Pancreas (tissue), 10 donors: ENCODE measurements around the gene HOXD12. TPM values are rescaled to one million over a fixed set of nuclear protein-coding genes. Genes with fewer than 3 reads are reported as not detected.
A peak's percentile ranks its signal among the peaks of the same experiment; 100 is the strongest.

Source experiments
- ATAC-seq, 4 donors: fragments of 200-7000 bp; cut with Tn5 transposase; one replicate each; pipeline versions ENCODE4 v1.8.0 to v1.9.1; 2020; ENCODE audit warnings: mild to moderate bottlenecking in 4 of 4, moderate library complexity in 4 of 4
- DNase-seq, 6 donors: peaks; one replicate each; pipeline ENCODE4 v3.0.0-alpha.2; 2020
- FAIRE-seq: peaks from 2 replicates; lab custom pipeline; 2012; peaks lifted over from hg19 to GRCh38; lab: Jason Lieb, UNC
- H3K27ac ChIP-seq, 4 donors: fragments of 200-600 bp; sonication (generic); 1 replicate in 3 of 4; 2 replicates in 1 of 4; pipeline versions ENCODE4 v1.5.0 to v1.8.0; 2020
- H3K27me3 ChIP-seq, 4 donors: fragments of 200-600 bp; one replicate each; pipeline ENCODE4 v1.8.0; 2021
- H3K36me3 ChIP-seq, 3 donors: fragments of 200-600 bp; sonication (generic) in 1 of 3; one replicate each; pipeline versions ENCODE4 v1.5.0 to v1.8.0; 2020 to 2021
- H3K4me1 ChIP-seq, 3 donors: fragments of 200-600 bp; one replicate each; pipeline ENCODE4 v1.8.0; 2021
- H3K4me3 ChIP-seq, 4 donors: fragments of 200-600 bp; sonication (generic) in 2 of 4; one replicate each; pipeline versions ENCODE4 v1.5.0 to v1.8.0; 2020 to 2021
- H3K9me3 ChIP-seq, 4 donors: fragments of 200-600 bp; one replicate each; pipeline ENCODE4 v1.8.0; 2021
- WGBS, 2 donors: extraction: QIAGEN DNeasy Blood & Tissue Kit; methylation state at CpG; one replicate each; pipeline ENCODE4 v1.1.7; 2013; 5-methylcytosine and 5-hydroxymethylcytosine counted together
- intact Hi-C, 3 donors: fragments of 100-400 bp; cut with DNase I; formaldehyde crosslinking; loops; one replicate each; pipeline versions ENCODE4 v1.11.1 to v1.14.2; 2022
- polyA plus RNA-seq, 2 donors: library from polyadenylated mRNA; stranded (reverse); fragments of 200-250 nt; gene quantifications; one replicate each; pipeline ENCODE4 v1.2.3, GENCODE V29; 2013
- total RNA-seq, 6 donors: library from RNA; stranded (reverse); fragmentation: NEBNext Ultra II Directional in 4 of 6; extraction: Animal tissue kit (Norgen Biotek cat#: 25700) in 4 of 6; gene quantifications; one replicate each; pipeline versions ENCODE4 v1.2.1 to v1.2.4, GENCODE V29; 2021 to 2023
- TF ChIP-seq, protein P1 (sequence below), 4 donors: fragments of 200-600 bp; sonication (generic) in 3 of 4; IDR thresholded peaks; one replicate each; pipeline versions ENCODE4 v1.5.0 to v1.8.0; 2021; ENCODE audit warnings: antibody characterized with exemption in 4 of 4
- donor health status: healthy with polysubstance abuse.
- donor health status: DM: no; HTN: no; CAD: no; lungs with moderate emphysema.
- donor health status: DM: no; HTN: no; CAD: no.
- donor health status: control.
- donor health status: control.
- donor health status: Bipolar disorder and iron deficiency.
- donor health status: DM: yes; HTN: yes; CAD: no.
- donor health status: DM: no; HTN: no; CAD: no.
- donor health status: DM: no; HTN: no; CAD: no.
- donor health status: DM: yes; HTN: yes; CAD: no.

Gene HOXD12
- total and polyA plus RNA-seq, 8 donors = not detected

GRCh38 chr2:176082824-176083751 is 16.5 kb upstream of the HOXD12 start:
- no peaks in the 10 kb centered on the region for H3K9me3 ChIP-seq
- intact Hi-C loops = no loop called here
- no peak overlapping the region for H3K4me3 ChIP-seq
- ATAC-seq (no peak), DNase-seq (peak in 1 of 6 donors; percentile 67), FAIRE-seq (no peak)
- peaks cover 0 to 5% (median 0%) of the 10 kb centered on the region in 3 donors for H3K4me1 ChIP-seq
- WGBS, 2 donors = 7% methylated on average over 64 to 66 of the region's 66 CpGs
- peaks cover 17 to 93% (median 44%) of the 10 kb centered on the region in 4 donors for H3K27me3 ChIP-seq
- no peak overlapping the region for H3K27ac ChIP-seq
- TF ChIP-seq, protein P1, sequence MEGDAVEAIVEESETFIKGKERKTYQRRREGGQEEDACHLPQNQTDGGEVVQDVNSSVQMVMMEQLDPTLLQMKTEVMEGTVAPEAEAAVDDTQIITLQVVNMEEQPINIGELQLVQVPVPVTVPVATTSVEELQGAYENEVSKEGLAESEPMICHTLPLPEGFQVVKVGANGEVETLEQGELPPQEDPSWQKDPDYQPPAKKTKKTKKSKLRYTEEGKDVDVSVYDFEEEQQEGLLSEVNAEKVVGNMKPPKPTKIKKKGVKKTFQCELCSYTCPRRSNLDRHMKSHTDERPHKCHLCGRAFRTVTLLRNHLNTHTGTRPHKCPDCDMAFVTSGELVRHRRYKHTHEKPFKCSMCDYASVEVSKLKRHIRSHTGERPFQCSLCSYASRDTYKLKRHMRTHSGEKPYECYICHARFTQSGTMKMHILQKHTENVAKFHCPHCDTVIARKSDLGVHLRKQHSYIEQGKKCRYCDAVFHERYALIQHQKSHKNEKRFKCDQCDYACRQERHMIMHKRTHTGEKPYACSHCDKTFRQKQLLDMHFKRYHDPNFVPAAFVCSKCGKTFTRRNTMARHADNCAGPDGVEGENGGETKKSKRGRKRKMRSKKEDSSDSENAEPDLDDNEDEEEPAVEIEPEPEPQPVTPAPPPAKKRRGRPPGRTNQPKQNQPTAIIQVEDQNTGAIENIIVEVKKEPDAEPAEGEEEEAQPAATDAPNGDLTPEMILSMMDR (IDR thresholded peaks at IDR 0.05) = no peak
- H3K36me3 ChIP-seq = no peaks in the 10 kb centered on the region

DNA sequence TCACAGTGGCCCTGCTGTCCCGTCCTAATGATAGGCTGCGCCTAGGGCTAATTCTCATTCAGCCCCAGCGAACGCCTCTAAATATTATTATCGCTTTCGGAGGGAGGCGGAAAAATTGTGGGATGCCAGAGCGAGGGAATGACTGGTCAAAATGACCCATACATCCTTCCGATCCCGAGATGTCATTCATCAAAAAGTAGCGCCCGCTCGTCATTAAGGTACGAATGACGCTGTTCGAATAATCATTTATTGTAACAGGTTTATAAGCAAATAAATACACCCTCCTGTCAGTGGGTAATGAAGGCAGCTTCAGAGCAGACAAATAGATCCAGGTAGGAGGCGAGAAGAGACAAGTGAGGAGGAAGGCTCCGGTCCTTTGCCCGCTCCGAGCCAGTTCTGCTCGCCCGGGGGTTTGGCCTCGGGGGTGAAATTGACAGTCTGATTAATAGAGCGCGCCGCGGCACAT is 15.8 kb upstream of the HOXD12 start, which contains the start of gene EVX2:
EVX2 (minus strand) TSS at position 167 of the 466 bp plus-strand sequence. CDS start 186 bp downstream, outside the sequence.
- no peak for ATAC-seq
- Histone ChIP-seq H3K4me1 (peaks cover 0 to 6% (median 0%) of the 10 kb centered on the region in 3 donors), H3K4me3 (no peak within 1 kb of the TSS), H3K9me3 (no peaks in the 10 kb centered on the region), H3K27me3 (peaks cover 11 to 94% (median 41%) of the 10 kb centered on the region in 4 donors), H3K36me3 (no peaks in the 10 kb centered on the region), H3K27ac (no peak within 1 kb of the TSS)
- TF ChIP-seq, protein P1 (IDR thresholded peaks at IDR 0.05) = no peak
- DNase-seq = no peak
- no peak for FAIRE-seq
- WGBS, 2 donors = 13 to 15% methylated on average over 27 of the region's 27 CpGs
- intact Hi-C loops = no loop called here

DNA sequence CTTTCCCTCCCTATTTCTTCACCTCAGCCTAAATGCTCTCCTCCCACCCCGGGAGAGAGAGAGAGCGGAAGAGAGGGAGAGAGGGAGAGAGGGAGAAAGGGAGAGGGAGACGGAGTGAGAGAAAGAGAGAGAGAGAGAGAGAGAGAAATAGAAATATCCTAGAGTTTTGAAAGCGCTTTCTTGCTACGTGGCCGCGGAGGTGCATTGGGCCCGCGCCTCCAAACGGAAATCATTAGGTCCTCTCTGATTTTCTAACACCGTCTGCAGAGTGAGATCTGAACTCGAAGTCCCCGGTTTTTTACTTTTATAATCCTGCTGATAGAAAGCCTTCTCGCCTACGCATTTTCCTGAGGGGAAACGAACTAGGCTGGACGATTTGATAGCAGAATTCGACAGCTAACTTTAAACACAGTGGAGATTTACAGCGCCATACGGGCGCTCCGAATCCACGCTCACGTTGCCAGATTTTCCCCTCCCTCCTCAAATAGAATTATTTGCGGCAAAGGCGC is 14.9 kb upstream of the HOXD12 start:
- FAIRE-seq = no peak
- TF ChIP-seq, protein P1 (IDR thresholded peaks at IDR 0.05) = no peak
- H3K27ac ChIP-seq = no peak overlapping the region
- no peaks in the 10 kb centered on the region for H3K36me3 ChIP-seq
- DNase-seq = no peak
- intact Hi-C loops = loop anchor here in 1 of 3 donors (5.0 kb wide), 1 partner anchor 387 kb away; no protein-coding TSS in a partner anchor
- H3K4me1 ChIP-seq = peaks cover 0 to 6% (median 0%) of the 10 kb centered on the region in 3 donors
- H3K27me3 ChIP-seq = peaks cover 10 to 94% (median 39%) of the 10 kb centered on the region in 4 donors
- no peak overlapping the region for H3K4me3 ChIP-seq
- 11% methylated on average over 26 of the region's 26 CpGs for WGBS, 2 donors
- H3K9me3 ChIP-seq = no peaks in the 10 kb centered on the region
- ATAC-seq = no peak

DNA sequence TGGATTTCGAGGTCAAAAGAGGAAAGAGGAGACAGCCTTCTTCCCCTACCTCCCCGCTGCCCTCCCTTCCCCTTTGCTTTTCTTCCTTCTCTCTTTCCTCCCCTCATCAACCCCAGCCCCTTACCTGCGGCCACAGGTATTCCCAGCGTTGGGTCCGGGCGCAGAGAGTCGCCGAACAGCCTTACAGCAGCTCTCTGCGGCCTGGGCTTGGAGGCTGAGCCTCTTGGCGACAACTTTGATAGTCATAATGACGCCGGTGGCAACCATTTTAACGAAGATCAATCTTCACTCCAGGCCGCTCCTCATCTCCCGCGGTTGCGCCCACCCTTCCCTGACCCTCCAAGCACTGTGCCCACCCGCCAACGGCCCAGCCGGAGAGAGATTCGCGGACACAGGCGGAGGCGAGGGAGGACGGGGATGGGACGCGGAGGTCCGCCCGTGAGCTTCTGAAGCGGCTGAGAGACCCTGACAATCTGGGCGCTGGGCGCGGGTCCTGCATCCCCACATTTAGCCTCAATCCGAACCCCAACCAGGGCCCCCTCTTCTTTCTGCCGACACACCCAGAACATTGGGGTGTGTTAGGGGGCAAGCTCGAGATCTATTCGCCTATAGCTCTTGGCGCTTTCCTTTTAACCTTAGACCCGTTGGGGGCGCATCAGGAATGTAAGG is 14.3 kb upstream of the HOXD12 start:
- Histone ChIP-seq H3K27me3 (peaks cover 10 to 97% (median 40%) of the 10 kb centered on the region in 4 donors), H3K27ac (no peak overlapping the region), H3K4me1 (peaks cover 0 to 6% (median 0%) of the 10 kb centered on the region in 3 donors), H3K4me3 (no peak overlapping the region), H3K9me3 (no peaks in the 10 kb centered on the region), H3K36me3 (no peaks in the 10 kb centered on the region)
- DNase-seq = peak in 1 of 6 donors; percentile 60
- WGBS, 2 donors = 8% methylated on average over 40 of the region's 40 CpGs
- intact Hi-C loops = loop anchor here in 1 of 3 donors (5.0 kb wide), 1 partner anchor 388 kb away; no protein-coding TSS in a partner anchor
- TF ChIP-seq, protein P1 (IDR thresholded peaks at IDR 0.05) = no peak
- no peak for ATAC-seq
- FAIRE-seq = no peak
